HG03039 (cell line): Measurements from ENCODE around the gene ZBTB11.
"Not testable (repeated sequence)": the region's sequence is repeated elsewhere in the genome, so short reads cannot be mapped to it uniquely, and the experiment has no call there.

Source experiments
- ATAC-seq: cut with Tn5 transposase; IDR thresholded peaks from one replicate; pipeline ENCODE4 v1.9.1; 2021; ENCODE audit warnings: mild to moderate bottlenecking, moderate library complexity; ENCODE audit not compliant: unreplicated experiment

ZBTB11 gene

GRCh38 chr3:101646726-101647125 is 30.2 kb downstream of the ZBTB11 start:
- no peak for ATAC-seq

DNA sequence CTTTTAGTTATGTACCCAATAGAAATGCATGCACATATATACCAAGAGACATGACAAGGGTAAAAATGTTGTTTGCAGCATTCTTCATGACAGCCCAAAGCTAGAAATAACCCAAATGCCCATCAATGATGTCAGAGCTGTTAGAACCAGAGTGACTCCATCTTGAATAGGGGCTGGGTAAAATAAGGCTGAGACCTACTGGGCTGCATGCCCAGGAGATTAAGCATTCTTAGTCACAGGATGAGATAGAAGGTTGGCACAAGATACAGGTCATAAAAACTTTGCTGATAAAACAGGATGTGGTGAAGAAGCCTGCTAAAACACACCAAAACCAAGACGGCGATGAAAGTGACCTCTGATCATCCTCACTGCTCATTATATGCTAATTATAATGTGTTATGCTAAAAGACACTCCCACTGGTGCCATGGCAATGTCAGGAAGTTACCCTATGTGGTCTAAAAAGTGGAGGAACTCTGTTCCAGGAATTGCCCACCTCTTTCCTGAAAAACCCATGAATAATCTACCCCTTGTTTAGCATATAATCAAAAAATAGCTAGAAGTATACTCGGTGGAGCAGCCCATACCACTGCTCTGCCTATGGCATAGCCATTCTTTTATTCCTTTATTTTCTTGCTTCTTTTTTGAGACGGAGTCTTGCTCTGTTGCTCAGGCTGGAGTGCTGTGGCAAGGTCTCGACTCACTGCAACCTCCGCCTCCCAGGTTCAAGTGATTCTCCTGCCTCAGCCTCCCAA is 32.9 kb downstream of the ZBTB11 start:
- no peak for ATAC-seq

- ATAC-seq: no peak
Observed at GRCh38 chr3:101643009-101643844, 33.7 kb downstream of the ZBTB11 start.

GRCh38 chr3:101642441-101642840 is 34.5 kb downstream of the ZBTB11 start:
- ATAC-seq: no peak

GRCh38 chr3:101641397-101642115 is 35.4 kb downstream of the ZBTB11 start:
- ATAC-seq: not testable (repeated sequence)

DNA sequence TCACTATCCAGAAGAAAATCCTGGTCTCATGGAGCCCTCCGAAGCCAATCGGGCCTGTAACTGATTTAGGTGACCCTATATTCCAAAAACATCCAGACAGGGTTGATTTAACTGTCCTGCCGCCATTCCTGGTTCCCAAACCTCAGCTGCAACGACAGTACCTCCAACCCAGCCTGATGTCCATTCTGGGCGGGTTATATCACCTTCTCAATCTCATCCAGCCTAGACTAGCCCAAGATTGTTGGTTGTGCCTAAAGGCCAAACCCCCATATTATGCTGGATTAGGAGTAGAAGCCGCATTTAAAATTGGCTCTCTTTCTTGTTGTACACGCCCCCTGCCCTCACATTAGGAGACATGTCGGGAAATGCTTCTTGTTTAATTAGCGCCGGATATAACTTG is 36.7 kb downstream of the ZBTB11 start:
- ATAC-seq: no peak

DNA sequence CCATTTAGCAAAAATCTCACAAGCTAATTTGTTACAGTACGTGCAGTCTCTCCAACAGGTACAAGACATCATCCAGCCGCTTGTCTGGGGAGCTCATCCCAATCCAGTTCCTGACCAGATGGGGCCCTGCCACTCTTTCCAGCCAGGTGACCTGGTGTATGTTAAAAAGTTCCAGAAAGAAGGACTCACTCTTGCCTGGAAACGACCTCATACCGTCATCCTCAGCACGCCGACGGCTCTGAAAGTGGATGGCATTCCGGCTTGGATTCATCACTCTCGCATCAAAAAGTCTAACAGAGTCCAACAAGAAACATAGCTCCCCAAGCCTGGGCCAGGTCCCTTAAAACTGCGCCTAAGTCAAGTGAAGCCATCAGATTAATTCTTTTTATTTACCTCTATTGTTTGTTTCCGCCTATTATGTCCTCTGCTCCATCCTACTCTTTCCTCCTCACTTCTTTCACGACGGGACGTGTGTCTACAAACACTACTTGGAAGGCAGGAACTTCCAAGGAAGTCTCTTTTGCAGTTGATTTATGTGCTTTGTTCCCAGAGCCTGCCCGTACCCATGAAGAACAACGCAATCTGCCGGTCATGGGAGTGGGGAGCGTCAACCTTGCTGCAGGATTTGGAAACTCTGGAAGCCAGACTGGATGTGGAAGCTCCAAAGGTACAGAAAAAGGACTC is 37.5 kb downstream of the ZBTB11 start:
- ATAC-seq: no peak

DNA sequence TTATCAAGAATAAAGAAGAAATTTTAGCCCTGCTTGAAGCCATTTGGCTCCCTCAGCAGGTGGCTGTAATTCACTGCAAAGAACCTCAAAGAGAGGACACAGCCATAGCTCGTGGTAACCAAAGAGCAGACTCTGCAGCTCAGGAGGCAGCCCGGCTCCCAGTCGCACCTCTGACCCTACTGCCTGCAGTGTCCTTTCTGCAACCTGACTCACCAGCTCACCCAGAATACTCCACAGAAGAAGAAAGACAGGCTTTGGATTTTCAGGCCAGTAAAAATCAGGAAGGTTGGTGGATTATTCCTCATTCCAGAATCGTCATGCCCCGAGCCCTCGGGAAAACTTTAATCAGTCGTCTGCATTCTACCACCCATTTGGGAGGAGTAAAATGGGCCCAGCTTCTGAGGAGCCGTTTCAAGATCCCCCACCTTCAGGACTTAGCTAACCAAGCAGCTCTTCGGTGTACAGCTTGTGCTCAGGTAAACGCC is 38.6 kb downstream of the ZBTB11 start:
- no peak for ATAC-seq

DNA sequence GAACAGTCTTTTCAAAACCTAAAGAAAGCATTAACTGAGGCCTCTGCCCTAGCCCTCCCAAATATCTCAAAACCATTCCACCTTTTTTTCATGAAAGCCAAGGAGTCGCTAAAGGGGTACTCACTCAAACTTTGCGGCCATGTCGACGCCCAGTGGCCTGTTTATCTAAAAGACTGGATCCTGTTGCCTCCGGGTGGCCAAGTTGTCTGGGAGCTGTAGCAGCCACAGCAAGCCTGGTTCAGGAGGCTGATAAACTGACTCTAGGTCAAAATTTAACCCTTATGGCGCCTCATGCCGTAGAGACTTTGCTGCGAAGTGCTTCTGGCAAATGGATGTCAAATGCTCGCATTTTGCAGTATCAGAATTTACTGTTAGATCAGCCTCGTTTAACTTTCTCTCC is 39.5 kb downstream of the ZBTB11 start:
- no peak for ATAC-seq

- ATAC-seq: peak; percentile 89
Observed at GRCh38 chr3:101635954-101636798, 40.8 kb downstream of the ZBTB11 start.

- no peak for ATAC-seq
Observed at GRCh38 chr3:101635345-101635744, 41.6 kb downstream of the ZBTB11 start.

GRCh38 chr3:101634591-101635196 is 42.2 kb downstream of the ZBTB11 start:
- no peak for ATAC-seq

GRCh38 chr3:101633186-101633585 is 43.7 kb downstream of the ZBTB11 start:
- ATAC-seq: no peak

DNA sequence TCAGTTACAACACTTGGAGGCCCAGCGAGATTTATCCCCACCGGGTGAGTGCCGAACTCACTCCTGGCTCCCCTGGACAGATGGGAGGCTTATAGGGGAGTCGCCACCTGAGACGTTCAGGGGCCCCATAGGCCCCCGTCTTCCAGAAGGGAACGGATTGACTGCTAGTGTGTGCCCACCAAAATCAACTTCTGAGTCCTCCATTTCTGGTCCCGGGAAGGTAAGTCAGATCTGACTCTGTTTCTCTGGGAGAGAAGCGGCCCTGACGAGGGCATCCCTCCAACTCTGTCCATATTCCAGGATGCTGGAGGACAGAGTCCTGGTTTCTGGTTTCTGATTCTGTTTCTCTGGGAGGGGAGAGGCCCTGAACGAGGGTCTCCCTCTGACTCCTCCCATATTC is 44.3 kb downstream of the ZBTB11 start:
- no peak for ATAC-seq

DNA sequence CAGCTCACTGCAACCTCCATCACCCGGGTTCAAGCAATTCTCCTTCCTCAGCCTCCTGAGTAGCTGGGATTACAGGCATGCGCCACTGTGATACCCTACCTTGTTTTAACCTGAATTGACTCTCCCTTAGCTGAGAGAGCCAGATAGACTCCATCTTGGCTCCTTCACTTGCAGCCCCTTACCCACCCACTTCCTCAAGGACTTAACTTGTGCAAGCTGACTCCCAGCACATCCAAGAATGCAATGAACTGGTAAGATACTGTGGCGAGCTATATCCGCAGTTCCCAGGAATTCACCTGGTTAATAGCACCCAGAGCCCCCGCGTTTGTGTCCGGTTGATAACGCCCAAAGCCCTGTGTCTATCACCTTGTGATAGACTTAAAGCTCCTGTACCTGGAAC is 45.0 kb downstream of the ZBTB11 start:
- ATAC-seq: not testable (repeated sequence)

GRCh38 chr3:101631098-101631796 is 45.7 kb downstream of the ZBTB11 start:
- no peak for ATAC-seq

DNA sequence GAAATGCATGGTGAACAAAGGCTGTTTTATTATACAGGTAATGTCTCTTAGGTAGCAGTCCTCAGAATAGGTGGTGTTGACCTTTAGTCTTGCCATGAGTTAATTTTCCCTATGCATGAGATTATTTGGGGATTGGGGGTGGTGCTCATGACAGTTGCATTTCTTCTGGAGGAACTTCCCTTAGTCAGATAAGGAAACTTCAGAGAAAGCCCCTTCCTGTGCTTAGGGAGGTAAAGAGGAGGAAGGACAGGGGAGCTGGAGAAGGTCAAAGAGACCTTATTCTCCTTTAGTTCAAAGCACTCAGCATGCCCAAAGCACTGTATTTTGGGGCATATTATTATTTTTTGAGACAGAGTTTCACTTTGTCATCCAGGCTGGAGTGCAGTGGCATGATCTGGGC is 47.7 kb downstream of the ZBTB11 start:
- no peak for ATAC-seq

DNA sequence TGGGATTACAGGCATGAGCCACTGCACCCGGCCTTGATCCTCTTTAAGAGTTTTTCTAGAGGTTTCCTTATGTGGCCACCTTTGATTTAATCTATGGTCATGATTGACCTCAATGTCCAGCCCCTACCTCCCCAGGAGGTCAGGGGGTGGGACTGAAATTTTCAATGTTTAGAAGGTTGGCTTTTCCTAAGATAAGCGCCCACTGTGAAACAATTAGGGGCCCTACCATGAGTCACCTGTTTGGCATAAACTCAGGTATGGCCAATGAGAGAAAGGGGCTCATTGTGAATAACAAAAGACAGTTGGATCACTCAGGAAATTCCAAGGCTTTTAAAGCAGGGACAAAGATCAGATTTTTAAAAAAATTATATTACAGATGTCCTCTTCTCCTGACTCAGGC is 51.1 kb downstream of the ZBTB11 start:
- no peak for ATAC-seq

DNA sequence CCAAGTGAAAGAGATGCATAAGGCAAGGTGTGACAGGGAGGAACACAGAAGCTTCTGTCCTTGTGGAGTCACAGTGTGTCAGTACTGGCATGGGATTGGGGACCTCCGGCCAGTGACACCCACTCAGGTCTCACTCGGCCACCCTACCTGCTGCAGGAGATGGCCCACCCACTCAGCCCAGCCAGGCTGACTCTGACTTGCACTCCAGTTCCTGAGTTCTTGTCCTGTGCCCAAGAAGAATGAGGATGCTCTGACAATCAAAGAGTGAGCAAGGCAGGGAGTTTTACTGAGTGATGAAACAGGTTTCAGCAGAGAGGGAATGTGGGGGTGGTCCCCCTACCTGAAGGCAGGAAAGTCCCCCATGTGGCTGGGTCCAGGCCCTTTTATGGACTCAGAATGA is 52.1 kb downstream of the ZBTB11 start:
- ATAC-seq: no peak
